GM19240 (cell line): Measurements from ENCODE around the gene B4GALT1.

ENCODE experiments used
- DNase-seq: peaks from one replicate; pipeline ENCODE4 v3.0.0; 2011; ENCODE audit warnings: low spot score; ENCODE audit not compliant: insufficient read length

Gene B4GALT1

GRCh38 chr9:33124751-33125381 is 42.3 kb downstream of the B4GALT1 start:
- DNase-seq, result peak; percentile 44

- DNase-seq, result no peak
Observed at GRCh38 chr9:33124046-33124445, 43.1 kb downstream of the B4GALT1 start.

GRCh38 chr9:33123407-33124031 is 43.6 kb downstream of the B4GALT1 start:
- DNase-seq, result no peak

- DNase-seq, result no peak
Observed at GRCh38 chr9:33120620-33121019, 46.5 kb downstream of the B4GALT1 start.

GRCh38 chr9:33117796-33118195 is 49.3 kb downstream of the B4GALT1 start:
- DNase-seq, result no peak

- no peak for DNase-seq
Observed at GRCh38 chr9:33117306-33117705, 49.8 kb downstream of the B4GALT1 start.

GRCh38 chr9:33116860-33117259 is 50.3 kb downstream of the B4GALT1 start:
- no peak for DNase-seq

GRCh38 chr9:33114746-33115145 is 52.4 kb downstream of the B4GALT1 start:
- no peak for DNase-seq

- DNase-seq, result no peak
Observed at GRCh38 chr9:33113799-33114547, 53.2 kb downstream of the B4GALT1 start.

GRCh38 chr9:33112094-33112493 is 55.0 kb downstream of the B4GALT1 start:
- DNase-seq, result no peak

GRCh38 chr9:33111631-33112030 is 55.5 kb downstream of the B4GALT1 start:
- no peak for DNase-seq

- DNase-seq, result no peak
Observed at GRCh38 chr9:33110686-33111085, 56.5 kb downstream of the B4GALT1 start.

- DNase-seq, result no peak
Observed at GRCh38 chr9:33109850-33110595, 57.1 kb downstream of the B4GALT1 start.

GRCh38 chr9:33109097-33109496 is 58.0 kb downstream of the B4GALT1 start:
- no peak for DNase-seq

GRCh38 chr9:33108472-33108871 is 58.7 kb downstream of the B4GALT1 start:
- no peak for DNase-seq

GRCh38 chr9:33107762-33108161 is 59.4 kb downstream of the B4GALT1 start:
- no peak for DNase-seq

GRCh38 chr9:33106827-33107621 is 60.1 kb downstream of the B4GALT1 start:
- no peak for DNase-seq

- no peak for DNase-seq
Observed at GRCh38 chr9:33106372-33106771, 60.8 kb downstream of the B4GALT1 start.

- no peak for DNase-seq
Observed at GRCh38 chr9:33105959-33106358, 61.2 kb downstream of the B4GALT1 start.

- DNase-seq, result no peak
Observed at GRCh38 chr9:33105504-33105903, 61.6 kb downstream of the B4GALT1 start.

GRCh38 chr9:33104401-33104800 is 62.7 kb downstream of the B4GALT1 start:
- no peak for DNase-seq
